Measurements from ENCODE around the gene EPS8L2.

EPS8L2 gene

GRCh38 chr11:690738-691633, 15.0 kb upstream of the EPS8L2 start:
- no peak for DNase-seq

DNA sequence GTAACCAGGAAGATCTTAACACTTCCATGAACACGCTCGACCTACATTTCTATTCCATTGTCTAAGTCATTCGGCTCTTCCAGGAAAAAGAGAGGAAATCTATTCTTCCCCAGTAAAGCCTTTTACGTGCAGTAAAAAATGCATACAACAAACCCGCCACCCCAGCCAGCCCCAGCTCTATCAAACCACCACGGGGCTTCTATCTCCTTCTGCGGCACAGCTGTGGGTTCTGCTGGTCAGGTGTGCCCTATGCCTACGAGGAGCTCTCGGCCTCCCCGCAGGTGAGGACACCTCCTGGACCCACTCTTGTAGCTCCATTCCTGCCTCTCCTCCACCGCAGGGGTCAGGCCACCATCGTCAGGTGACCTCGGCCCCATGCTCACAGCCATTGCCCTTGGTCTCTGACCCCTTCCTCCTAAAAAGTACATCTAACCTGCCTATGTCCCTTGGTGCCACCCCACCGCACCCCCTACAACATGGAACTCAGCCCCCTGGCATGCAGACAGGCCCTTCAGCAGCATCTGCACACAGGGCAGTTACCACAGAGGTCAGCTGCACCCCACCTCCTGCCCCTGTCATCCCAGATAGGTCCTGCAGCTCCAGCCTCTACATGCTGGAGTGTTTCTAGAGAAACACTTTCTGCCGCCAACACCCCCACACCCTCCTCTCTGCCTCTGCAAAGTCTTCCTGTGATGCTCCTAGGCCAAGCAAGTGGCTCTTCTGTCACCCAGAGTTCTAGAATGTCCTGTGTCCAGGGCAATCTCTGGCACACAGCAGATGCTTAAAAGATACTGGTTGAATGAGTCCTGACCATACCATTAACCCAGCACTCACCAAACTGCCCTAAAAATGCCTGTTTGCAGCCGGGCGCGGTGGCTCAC, 14.1 kb upstream of the EPS8L2 start:
- no peak for DNase-seq

- no peak for DNase-seq
Measured at GRCh38 chr11:692824-693414, 13.1 kb upstream of the EPS8L2 start.

DNA sequence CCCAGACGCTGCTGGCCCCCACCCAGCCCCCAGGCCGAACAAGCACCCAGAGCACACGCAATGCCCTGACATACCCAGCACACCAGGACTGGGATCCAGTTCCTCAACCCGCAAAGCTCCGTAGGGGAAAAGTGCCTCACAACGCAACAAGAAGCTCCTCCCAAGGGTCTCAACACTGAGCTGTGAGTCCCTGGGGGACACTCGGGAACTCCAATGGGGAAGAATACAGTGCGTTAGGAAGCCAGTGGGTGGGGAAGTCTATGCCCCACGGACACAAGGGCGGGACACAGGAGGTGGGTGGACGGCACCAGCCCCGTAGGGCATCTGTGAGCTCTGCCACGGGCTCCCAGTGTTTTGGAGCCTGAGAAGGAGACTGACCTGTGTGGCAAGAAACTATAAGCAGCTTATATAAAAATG, 12.6 kb upstream of the EPS8L2 start:
- no peak for DNase-seq

DNA sequence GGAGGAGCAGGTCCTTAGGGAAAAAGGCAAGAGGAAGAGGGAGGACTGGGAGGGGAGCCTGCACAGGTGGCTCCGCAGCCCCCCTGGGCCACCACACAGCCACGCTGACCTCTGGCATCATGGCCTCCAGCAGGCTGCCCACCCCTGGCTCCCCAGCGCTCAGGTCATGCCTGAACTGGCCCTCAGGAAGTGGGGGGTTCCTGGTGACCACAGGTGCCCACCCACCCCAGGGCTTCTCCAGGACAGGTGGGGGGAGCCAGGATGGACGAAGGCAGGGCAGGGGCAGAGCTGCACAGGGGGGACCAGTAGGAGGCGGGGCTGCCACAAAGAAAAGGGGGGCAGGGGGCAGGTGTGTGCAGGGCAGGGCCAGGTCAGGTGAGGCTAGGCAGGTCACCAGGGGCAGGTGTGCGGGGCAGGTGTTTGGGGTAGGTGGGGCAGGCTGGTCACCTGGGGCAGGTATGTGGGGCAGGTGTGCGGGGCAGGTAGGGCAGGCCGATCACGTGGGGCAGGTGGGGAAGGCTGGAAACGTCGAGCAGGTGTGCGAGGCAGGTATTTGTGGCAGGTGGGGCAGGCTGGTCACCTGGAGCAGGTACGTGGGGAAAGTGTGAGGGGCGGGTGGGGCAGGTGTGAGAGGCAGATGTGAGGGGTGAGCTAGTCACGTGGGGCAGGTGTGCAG, 12.0 kb upstream of the EPS8L2 start:
- DNase-seq: no peak

GRCh38 chr11:694563-695287, 11.3 kb upstream of the EPS8L2 start, which contains the start of gene DEAF1:
Gene DEAF1 (minus strand): TSS chr11:695222. CDS start chr11:695047, 175 bp downstream.
- peak; percentile 100 for DNase-seq

- DNase-seq: no peak
Measured at GRCh38 chr11:695288-695537, 10.8 kb upstream of the EPS8L2 start.

DNA sequence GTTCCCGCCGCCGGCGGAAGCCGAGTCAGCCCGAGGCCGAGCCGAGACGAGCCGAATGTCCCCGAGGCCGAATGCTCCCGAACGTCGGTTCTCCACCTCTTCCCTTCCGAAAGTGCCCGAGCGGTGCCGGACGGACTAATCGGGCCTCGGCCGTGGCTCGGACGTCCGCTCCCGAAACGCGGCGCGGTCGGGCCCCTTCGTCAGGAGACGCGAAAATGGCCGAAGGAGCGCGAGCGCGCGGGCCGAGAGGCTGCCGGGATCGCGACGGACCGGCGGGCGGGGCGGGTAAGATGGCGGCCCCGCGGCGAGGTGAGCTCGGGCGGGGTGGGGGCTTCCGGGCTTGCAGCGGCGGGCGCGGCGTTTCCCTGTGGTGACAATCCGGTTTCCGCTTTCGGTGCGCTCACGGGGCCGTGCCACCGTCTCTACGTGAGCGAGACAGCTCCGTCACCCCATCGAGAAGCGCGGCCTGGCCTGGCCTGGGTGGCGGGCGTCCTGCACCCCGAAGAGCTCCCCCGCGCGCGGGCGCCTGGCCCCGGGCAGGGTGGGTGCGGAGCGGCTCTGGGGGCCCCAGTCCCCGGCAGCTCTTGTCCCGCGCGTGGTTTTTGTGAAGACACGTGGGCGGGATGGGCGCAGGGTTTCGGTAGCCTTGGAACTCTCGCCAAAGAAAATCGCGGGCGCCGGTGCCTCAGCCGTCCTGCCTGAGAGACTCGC, 10.3 kb upstream of the EPS8L2 start, which contains the start of gene TMEM80:
TMEM80 (plus strand) TSS at position 279 of the 711 bp plus-strand sequence; CDS start at position 291, 12 bp downstream.
- peak; percentile 99 for DNase-seq

- no peak for DNase-seq
Measured at GRCh38 chr11:696955-697491, 9.0 kb upstream of the EPS8L2 start.

- no peak for DNase-seq
Measured at GRCh38 chr11:697811-698311, 8.2 kb upstream of the EPS8L2 start.

GRCh38 chr11:698493-699115, 7.4 kb upstream of the EPS8L2 start:
- DNase-seq: no peak

DNA sequence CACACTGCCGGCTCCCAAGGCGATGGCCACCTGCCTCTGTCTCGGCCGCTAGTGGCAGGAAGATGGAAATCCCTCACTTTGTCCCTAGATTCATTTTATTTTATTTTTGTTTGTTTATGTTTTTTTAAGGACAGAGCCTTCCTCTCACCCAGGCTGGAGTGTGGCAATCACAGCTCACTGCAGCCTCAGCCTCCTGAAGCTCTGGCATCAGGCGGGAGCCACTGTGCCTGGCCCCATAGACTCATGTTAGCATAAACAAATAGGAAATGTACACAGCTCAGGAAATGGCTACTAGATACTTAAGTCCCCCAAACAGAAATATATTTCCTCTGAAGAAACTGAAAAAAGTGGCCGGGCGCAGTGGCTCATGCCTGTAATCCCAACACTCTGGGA, 6.9 kb upstream of the EPS8L2 start:
- DNase-seq: no peak

- no peak for DNase-seq
Measured at GRCh38 chr11:699753-700152, 6.3 kb upstream of the EPS8L2 start.

DNA sequence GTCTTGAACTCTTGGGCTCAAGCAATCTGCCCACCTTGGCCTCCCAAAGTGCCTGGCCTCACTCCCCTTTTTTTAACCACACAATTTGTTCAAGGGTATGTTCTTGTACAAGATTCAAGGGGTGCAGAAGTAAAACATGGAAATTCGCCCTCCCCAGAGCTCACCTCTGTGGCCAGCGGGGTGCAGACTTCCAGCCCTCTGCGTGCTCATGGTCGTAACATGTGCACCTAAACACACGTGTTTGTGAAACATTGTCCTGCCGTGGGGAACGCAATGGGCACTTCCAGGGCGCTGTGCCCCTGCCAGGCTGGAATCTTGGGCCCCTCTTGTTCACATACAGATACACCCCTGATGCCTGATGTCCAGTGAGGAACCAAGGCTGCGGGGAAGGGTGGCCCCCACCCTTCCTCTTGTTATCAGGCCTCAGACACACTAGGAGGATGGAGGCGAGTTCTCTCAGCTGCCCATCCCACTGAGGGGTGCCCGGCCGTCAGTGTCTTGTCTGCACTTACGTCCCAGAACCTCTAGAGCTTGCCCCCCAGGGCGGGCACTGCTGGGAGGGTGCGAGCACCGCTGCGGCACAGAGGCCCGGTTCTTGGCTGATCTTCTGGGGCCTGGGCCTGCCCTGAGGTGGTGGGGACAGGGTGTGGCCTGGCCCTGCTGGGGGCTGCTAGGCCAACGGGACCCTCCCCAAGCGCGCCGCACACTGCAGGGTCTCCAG, 4.1 kb upstream of the EPS8L2 start:
- DNase-seq: no peak

DNA sequence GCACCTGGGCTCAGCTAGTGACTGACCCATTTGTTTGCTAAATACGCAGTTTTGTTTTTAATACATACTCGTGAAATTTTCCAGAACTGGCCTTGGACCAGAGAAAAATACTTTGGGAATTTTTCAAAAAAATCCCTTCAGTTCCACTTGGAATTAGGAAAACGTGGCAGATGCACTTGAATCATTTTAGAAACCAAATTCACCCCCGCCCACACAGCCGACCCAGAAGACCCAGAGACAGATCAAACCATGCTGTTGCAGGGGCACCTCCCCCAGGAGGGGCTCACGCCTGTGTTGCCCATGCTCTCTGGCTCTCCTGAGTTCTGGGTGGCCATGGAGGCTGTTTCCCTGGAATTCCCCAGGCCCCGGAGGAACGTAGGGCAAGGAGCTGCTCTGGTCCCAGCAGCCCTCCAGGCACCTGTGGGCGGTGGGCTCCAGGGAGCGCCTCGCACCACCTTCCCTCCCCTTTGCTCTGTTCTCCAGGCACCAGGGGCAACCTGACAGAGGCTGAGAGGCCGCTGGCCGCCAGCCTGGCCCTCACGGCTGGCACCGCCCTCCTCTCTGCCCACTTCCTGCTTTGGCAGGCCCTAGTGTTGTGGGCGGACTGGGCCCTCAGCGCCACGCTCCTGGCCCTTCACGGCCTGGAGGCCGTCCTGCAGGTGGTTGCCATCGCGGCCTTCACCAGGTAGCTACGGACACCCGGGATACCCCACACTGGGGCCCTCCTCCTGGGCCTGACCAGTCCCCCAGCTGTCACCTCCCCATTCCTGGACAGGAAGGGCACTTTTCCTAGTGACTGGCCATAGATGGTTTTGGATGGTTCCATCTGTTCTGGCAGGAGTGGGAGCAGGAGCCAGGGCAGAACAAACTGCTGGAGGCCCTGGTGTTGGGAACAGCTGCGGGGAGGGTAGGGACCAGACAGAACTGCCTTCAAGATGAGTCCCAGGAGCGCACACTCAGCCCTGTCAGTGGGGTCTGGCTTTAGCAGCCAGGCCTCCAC, 3.3 kb upstream of the EPS8L2 start:
- DNase-seq: no peak

DNA sequence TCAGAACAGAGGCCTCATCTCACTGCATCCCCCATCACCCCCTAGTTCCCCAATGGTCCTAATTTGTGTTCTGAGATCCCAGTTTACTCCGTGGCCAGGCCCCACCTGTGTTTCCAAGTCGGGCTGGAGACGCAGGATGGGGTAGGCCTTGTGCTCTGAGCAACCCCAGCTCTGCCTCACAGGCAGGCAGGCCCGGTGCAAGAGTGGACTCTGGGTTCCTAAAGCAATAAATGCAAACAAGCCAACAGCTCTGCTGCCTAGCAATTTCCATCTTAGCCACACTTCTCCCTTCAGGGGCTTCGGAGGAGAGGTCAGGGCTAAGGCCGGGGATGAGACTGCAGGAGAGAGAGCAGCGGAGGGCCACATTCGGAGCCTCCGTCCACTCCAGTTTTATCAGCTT, 2.5 kb upstream of the EPS8L2 start:
- no peak for DNase-seq

DNA sequence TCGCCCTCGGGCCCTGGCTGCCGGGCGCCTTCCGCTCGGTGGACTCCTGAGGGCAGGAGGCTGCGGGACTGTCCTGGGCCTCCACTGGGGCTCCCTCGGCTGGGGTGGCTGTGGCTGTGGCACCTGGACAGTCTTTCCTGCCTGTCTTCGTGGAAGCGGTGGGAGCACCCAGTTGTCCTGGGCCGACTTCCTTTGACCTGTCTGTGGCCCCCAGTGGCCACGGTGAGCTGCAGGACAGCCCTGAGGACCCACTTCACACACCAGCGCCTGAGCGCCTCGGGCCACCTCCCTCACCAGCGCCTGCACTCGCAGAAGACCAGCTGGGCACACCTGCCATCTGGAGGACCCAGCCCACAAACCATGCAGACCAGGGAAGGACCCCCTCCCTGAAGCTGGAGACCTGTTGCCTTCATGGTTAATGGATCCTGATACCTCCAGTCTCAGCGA, 1.8 kb upstream of the EPS8L2 start:
- DNase-seq: no peak

All from activated effector memory CD4-positive, alpha-beta T cell treated with anti-CD3 and anti-CD28 coated beads, Interleukin-2, amount 50 U/mL, for 16 hours (primary cell).